ENCODE results near the gene LGI2. TPM values are rescaled to one million over a fixed set of nuclear protein-coding genes. Genes with fewer than 3 reads are reported as not detected.

LGI2 gene
- total RNA-seq, 1 experiment from 2014 or later = 1.4 TPM

GRCh38 chr4:24968992-24969391 is 61.8 kb downstream of the LGI2 start:
- TF ChIP-seq, protein P1, sequence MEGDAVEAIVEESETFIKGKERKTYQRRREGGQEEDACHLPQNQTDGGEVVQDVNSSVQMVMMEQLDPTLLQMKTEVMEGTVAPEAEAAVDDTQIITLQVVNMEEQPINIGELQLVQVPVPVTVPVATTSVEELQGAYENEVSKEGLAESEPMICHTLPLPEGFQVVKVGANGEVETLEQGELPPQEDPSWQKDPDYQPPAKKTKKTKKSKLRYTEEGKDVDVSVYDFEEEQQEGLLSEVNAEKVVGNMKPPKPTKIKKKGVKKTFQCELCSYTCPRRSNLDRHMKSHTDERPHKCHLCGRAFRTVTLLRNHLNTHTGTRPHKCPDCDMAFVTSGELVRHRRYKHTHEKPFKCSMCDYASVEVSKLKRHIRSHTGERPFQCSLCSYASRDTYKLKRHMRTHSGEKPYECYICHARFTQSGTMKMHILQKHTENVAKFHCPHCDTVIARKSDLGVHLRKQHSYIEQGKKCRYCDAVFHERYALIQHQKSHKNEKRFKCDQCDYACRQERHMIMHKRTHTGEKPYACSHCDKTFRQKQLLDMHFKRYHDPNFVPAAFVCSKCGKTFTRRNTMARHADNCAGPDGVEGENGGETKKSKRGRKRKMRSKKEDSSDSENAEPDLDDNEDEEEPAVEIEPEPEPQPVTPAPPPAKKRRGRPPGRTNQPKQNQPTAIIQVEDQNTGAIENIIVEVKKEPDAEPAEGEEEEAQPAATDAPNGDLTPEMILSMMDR (conservative IDR thresholded peaks at IDR 0.05) = no peak
- Histone ChIP-seq H3K79me1 (ENCODE audit: insufficient read depth, low read depth, low read length, poor library complexity, severe bottlenecking) (no peaks in the 10 kb centered on the region), H3K9ac (ENCODE audit: extremely low read depth, insufficient read length, low read length) (no peak overlapping the region), H2AFZ (ENCODE audit: low read length) (no peak overlapping the region), H3K18ac (ENCODE audit: insufficient read length, low read depth, low read length) (no peak overlapping the region), H2BK5ac (ENCODE audit: insufficient read length, low read length) (no peak overlapping the region), H3K27me3 (ENCODE audit: insufficient read depth, low read length) (no peaks in the 10 kb centered on the region), H3K23me2 (ENCODE audit: insufficient read length, low read depth, low read length, poor library complexity, severe bottlenecking) (no peaks in the 10 kb centered on the region), H3K4me1 (ENCODE audit: insufficient read depth, low read length) (no peaks in the 10 kb centered on the region), H4K8ac (replicated peaks; ENCODE audit: insufficient read length, low read depth, low read length) (no peak overlapping the region), H3K4ac (ENCODE audit: low read depth, low read length) (no peak overlapping the region), H3T11ph (ENCODE audit: low read length) (no peak overlapping the region), H4K5ac (ENCODE audit: insufficient read length, low read depth, low read length) (no peak overlapping the region), H2BK120ac (ENCODE audit: low read depth, low read length, poor library complexity, severe bottlenecking) (no peak overlapping the region), H2BK15ac (ENCODE audit: low read depth, low read length) (no peak overlapping the region), H3K56ac (ENCODE audit: insufficient read length, low read depth, low read length) (no peak overlapping the region), H2BK20ac (ENCODE audit: low read depth, low read length, poor library complexity, severe bottlenecking) (no peak overlapping the region), H4K20me1 (ENCODE audit: control insufficient read depth, insufficient read depth, insufficient read length) (no peaks in the 10 kb centered on the region), H2BK12ac (ENCODE audit: insufficient read length, low read depth, low read length) (no peak overlapping the region), H3K79me2 (ENCODE audit: insufficient read depth, low read length) (no peaks in the 10 kb centered on the region), H4K91ac (ENCODE audit: insufficient read length, low read depth, low read length) (no peak overlapping the region), H3K9me3 (ENCODE audit: control insufficient read depth, low read depth, low read length) (peaks cover 13% of the 10 kb centered on the region), H3K14ac (ENCODE audit: insufficient read depth, low read length) (no peak overlapping the region), H3K23ac (ENCODE audit: insufficient read length, low read depth, low read length) (no peak overlapping the region), H3K27ac (ENCODE audit: insufficient read length, low read depth, low read length) (no peak overlapping the region), H3K4me2 (ENCODE audit: insufficient read depth, insufficient read length, low read length) (no peak overlapping the region), H2AK5ac (ENCODE audit: insufficient read length, low read length) (no peak overlapping the region)
- peaks cover 4% of the 10 kb centered on the region for H3K27me3 Mint-ChIP-seq (ENCODE audit: low read depth)
- peaks cover 33 to 34% of the 10 kb centered on the region in 2 experiments for H3K9me3 Mint-ChIP-seq
- WGBS (ENCODE audit: extremely low coverage, insufficient read length, low lambda C conversion rate) = no CpG with 5 or more reads among the region's 3 CpGs
- H3K4me3 Mint-ChIP-seq = no peak overlapping the region
- H3K4me1 Mint-ChIP-seq = peaks cover 5 to 6% of the 10 kb centered on the region in 2 experiments
- H3K27ac Mint-ChIP-seq = no peak overlapping the region
- peaks cover 9 to 32% (median 25%) of the 10 kb centered on the region in 3 experiments; a peak in 6 of 7 replicates for H3K36me3 Mint-ChIP-seq (ENCODE audit: insufficient read depth in 1 of 3, low read depth in 3 of 3)
- DNase-seq = no peak
